ENCODE results near the gene UFSP1. TPM values are rescaled to one million over a fixed set of nuclear protein-coding genes. Genes with fewer than 3 reads are reported as not detected.
A peak's percentile ranks its signal among the peaks of the same experiment; 100 is the strongest.

UFSP1 gene
- total RNA-seq, 1 experiment from 2014 or later, result 2.8 TPM

DNA sequence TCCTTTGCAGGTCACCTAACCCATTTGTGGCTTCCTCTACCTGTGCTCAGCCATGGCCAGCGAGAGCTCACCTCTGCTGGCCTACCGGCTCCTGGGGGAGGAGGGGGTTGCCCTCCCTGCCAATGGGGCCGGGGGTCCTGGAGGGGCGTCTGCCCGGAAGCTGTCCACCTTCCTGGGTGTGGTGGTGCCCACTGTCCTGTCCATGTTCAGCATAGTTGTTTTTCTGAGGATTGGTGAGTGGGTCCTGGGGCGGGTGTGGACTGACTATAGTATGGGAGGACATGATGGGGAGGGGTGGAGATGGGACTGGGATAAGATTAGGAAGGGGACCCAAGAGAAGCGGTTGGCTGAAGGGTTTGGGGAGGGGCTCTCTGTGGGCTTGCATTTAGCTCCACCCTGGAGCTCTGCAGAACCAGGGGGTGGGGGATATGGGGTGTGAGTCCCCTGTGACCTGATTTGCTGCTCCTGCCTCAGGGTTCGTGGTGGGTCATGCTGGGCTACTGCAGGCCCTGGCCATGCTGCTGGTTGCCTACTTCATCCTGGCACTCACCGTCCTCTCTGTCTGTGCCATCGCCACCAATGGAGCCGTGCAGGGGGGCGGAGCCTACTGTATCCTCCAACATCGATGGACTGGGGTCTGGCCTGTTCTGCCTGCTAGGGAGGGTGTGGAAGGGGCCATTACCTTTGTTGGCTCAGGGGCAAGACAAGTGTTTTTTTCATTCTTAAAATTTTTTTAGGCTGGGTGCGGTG, 35.2 kb downstream of the UFSP1 start:
- no TSS peak for BruUV-seq (replicated peaks)
- Histone ChIP-seq H3K79me2 (ENCODE audit: low read depth) (no peaks in the 10 kb centered on the region), H3F3A (ENCODE audit: insufficient read depth, low read depth) (peaks cover 11% of the 10 kb centered on the region; the same call in 1 of the 2 replicates), H3K4me1 (replicated peaks; ENCODE audit: insufficient read depth) (peaks cover 9% of the 10 kb centered on the region), H2AFZ (no peak overlapping the region), H3K9me2 (ENCODE audit: insufficient read depth) (no peaks in the 10 kb centered on the region), H4K20me1 (ENCODE audit: insufficient read depth) (no peaks in the 10 kb centered on the region), H3K27me3 (ENCODE audit: insufficient read depth, low read depth) (no peaks in the 10 kb centered on the region), H3K4me3 (no peak overlapping the region), H3K36me3 (ENCODE audit: low read depth) (no peaks in the 10 kb centered on the region), H3K27ac (no peak overlapping the region), H3K4me2 (no peak overlapping the region), H3K9me3 (ENCODE audit: insufficient read depth, low read depth) (no peaks in the 10 kb centered on the region)
- no peak for TF ChIP-seq EZH2 (IDR thresholded peaks at IDR 0.05; ENCODE audit: low read depth)
- TF ChIP-seq, protein P1, sequence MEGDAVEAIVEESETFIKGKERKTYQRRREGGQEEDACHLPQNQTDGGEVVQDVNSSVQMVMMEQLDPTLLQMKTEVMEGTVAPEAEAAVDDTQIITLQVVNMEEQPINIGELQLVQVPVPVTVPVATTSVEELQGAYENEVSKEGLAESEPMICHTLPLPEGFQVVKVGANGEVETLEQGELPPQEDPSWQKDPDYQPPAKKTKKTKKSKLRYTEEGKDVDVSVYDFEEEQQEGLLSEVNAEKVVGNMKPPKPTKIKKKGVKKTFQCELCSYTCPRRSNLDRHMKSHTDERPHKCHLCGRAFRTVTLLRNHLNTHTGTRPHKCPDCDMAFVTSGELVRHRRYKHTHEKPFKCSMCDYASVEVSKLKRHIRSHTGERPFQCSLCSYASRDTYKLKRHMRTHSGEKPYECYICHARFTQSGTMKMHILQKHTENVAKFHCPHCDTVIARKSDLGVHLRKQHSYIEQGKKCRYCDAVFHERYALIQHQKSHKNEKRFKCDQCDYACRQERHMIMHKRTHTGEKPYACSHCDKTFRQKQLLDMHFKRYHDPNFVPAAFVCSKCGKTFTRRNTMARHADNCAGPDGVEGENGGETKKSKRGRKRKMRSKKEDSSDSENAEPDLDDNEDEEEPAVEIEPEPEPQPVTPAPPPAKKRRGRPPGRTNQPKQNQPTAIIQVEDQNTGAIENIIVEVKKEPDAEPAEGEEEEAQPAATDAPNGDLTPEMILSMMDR (conservative IDR thresholded peaks at IDR 0.05), result no peak
- ChIA-PET POLR2A (ENCODE audit: unreplicated experiment) (no interaction called here), CTCF (interaction anchor here (1.0 to 1.2 kb wide), 2 partner anchors 54 to 150 kb away, joined by 3 to 4 read pairs; no protein-coding TSS in a partner anchor)
- intact Hi-C loops (cut with micrococcal nuclease; ENCODE audit: unreplicated experiment), result loop anchor here (10.0 kb wide), 1 partner anchor 720 kb away; no protein-coding TSS in a partner anchor
- no peak for DNase-seq

DNA sequence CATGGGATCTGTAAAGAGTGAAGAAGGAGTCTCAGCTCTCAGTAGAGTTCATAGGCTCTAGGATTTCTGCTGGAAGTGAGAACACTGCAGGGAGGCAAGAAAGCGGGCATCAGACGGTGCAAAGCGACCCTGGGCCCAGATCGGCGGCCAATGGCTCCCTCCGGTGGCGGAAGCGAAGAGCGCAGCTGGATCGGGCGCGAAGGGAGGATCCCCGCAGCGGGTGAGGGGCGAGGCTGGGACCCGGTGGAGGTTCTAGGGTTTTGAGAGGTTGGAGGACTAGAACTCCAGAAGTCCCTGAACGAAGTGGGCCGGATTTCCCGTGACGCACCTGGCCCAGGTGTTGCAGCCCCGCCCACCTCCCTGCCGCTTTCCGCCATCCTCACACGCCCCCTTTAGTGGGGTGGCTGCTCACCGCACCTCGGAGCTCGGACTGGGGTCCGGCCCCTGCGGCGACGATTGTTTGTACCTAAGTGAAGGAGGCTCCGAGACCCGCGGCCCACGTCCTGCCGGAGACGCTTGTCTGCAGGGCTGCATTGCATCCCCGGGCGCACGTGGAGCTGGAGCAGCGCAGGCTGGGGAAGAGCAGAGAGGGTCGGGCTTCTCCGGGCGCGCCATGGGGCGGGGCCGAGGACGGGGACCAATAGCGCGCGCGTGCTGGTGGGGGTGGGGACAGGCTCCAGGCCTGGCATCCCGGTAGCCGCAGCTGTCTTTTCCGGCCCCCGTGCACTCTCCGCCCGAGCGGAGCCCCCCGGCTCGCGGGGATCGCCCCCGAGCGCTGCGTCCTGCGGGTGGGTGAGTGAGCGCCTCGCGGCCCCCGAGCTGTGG, 37.3 kb downstream of the UFSP1 start, which contains the start of gene SLC12A9:
Gene SLC12A9 (plus strand): TSS at position 666 of the 825 bp plus-strand sequence. CDS start 1,485 bp downstream, outside the sequence.
- Histone ChIP-seq H3K9me3 (ENCODE audit: insufficient read depth, low read depth) (no peaks in the 10 kb centered on the region), H3K4me3 (peak within 1 kb of the TSS; percentile 97), H3K27me3 (ENCODE audit: insufficient read depth, low read depth) (no peaks in the 10 kb centered on the region), H3K36me3 (ENCODE audit: low read depth) (no peaks in the 10 kb centered on the region), H3F3A (ENCODE audit: insufficient read depth, low read depth) (peaks cover 11% of the 10 kb centered on the region; the same call in 1 of the 2 replicates), H3K9me2 (ENCODE audit: insufficient read depth) (no peaks in the 10 kb centered on the region), H3K4me2 (peak within 1 kb of the TSS; percentile 94), H3K4me1 (replicated peaks; ENCODE audit: insufficient read depth) (peaks cover 9% of the 10 kb centered on the region), H4K20me1 (ENCODE audit: insufficient read depth) (no peaks in the 10 kb centered on the region), H3K79me2 (ENCODE audit: low read depth) (no peaks in the 10 kb centered on the region), H3K27ac (no peak within 1 kb of the TSS), H2AFZ (peak within 1 kb of the TSS; percentile 93)
- intact Hi-C loops (cut with micrococcal nuclease; ENCODE audit: unreplicated experiment), result loop anchor here (1.0 to 10.0 kb wide), 7 partner anchors 13 to 717 kb away; partner anchors contain the start of genes EPHB4 and EPO
- DNase-seq, result peak; percentile 76 to 93
- TF ChIP-seq, protein P1 (conservative IDR thresholded peaks at IDR 0.05), result peak; percentile 95
- no peak for TF ChIP-seq EZH2 (IDR thresholded peaks at IDR 0.05; ENCODE audit: low read depth)
- POLR2A ChIA-PET (ENCODE audit: unreplicated experiment), result interaction anchor here (0.5 to 1.4 kb wide), 10 partner anchors 25 to 897 kb away, joined by 3 to 25 read pairs (median 5); partner anchors contain the start of genes EPHB4, NYAP1, POP7 and UFSP1
- CTCF ChIA-PET, result interaction anchor here (0.5 to 2.1 kb wide), 15 partner anchors 17 to 423 kb away, joined by 3 to 16 read pairs (median 5); partner anchors contain the start of genes EPHB4, POP7 and UFSP1
- TSS peak; percentile 51 for BruUV-seq (replicated peaks)

DNA sequence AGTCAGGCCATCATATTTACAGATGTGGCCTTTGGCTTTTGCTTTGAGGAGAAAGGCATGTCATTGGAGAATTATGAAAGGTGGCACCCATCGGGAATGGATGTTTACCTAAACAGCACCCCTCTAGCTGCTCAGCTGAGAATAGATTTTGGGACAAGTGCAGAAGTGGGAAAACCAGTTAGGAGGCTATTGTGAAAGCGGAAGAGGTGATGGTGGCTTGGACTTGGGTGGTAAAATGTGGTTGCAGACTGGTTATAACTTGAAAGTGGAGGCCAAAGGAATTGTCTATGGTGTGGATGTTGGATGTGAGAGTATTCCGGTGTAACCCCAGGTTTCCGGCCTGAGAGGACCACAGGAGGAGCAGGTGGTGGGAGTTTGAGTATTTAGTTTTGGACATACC, 42.2 kb downstream of the UFSP1 start:
- no peaks in the 10 kb centered on the region for H3K36me3 ChIP-seq (ENCODE audit: low read depth)
- no peaks in the 10 kb centered on the region for H3K9me2 ChIP-seq (ENCODE audit: insufficient read depth)
- 0 out of 2 replicates have a peak, but pooled peaks cover 4% of the 10 kb centered on the region for H3K4me1 ChIP-seq (replicated peaks; ENCODE audit: insufficient read depth)
- no peak overlapping the region for H2AFZ ChIP-seq
- no peak overlapping the region for H3K27ac ChIP-seq
- H4K20me1 ChIP-seq (ENCODE audit: insufficient read depth), result no peaks in the 10 kb centered on the region
- H3K4me2 ChIP-seq, result no peak overlapping the region
- DNase-seq, result no peak
- H3F3A ChIP-seq (ENCODE audit: insufficient read depth, low read depth), result peaks cover 10% of the 10 kb centered on the region; the same call in 1 of the 2 replicates
- ChIA-PET POLR2A (ENCODE audit: unreplicated experiment) (no interaction called here), CTCF (no interaction called here)
- H3K27me3 ChIP-seq (ENCODE audit: insufficient read depth, low read depth), result no peaks in the 10 kb centered on the region
- no peaks in the 10 kb centered on the region for H3K9me3 ChIP-seq (ENCODE audit: insufficient read depth, low read depth)
- intact Hi-C loops (cut with micrococcal nuclease; ENCODE audit: unreplicated experiment), result no loop called here
- no peak overlapping the region for H3K4me3 ChIP-seq
- no peaks in the 10 kb centered on the region for H3K79me2 ChIP-seq (ENCODE audit: low read depth)
- no TSS peak for BruUV-seq (replicated peaks)
- TF ChIP-seq EZH2 (IDR thresholded peaks at IDR 0.05; ENCODE audit: low read depth), result no peak
- TF ChIP-seq, protein P1 (conservative IDR thresholded peaks at IDR 0.05), result no peak
